HG02973 (cell line): ENCODE results near the gene WDR48.

Experiments used
- ATAC-seq: cut with Tn5 transposase; IDR thresholded peaks from one replicate; pipeline ENCODE4 v1.9.1; 2021; ENCODE audit warnings: moderate library complexity; ENCODE audit not compliant: unreplicated experiment

WDR48 gene

GRCh38 chr3:39101022-39101689, 49.3 kb downstream of the WDR48 start:
- no peak for ATAC-seq

- no peak for ATAC-seq
Measured at GRCh38 chr3:39102504-39103323, 50.9 kb downstream of the WDR48 start.

- ATAC-seq = no peak
Measured at GRCh38 chr3:39103324-39103693, 51.5 kb downstream of the WDR48 start.

- no peak for ATAC-seq
Measured at GRCh38 chr3:39103791-39104552, 52.2 kb downstream of the WDR48 start.

- ATAC-seq = no peak
Measured at GRCh38 chr3:39104961-39105686, 53.3 kb downstream of the WDR48 start.

GRCh38 chr3:39105687-39106063, 53.9 kb downstream of the WDR48 start:
- no peak for ATAC-seq

GRCh38 chr3:39106281-39106811, 54.5 kb downstream of the WDR48 start:
- ATAC-seq = no peak

- ATAC-seq = peak; percentile 8
Measured at GRCh38 chr3:39106851-39107387, 55.1 kb downstream of the WDR48 start.

GRCh38 chr3:39107388-39108199, 55.8 kb downstream of the WDR48 start, which contains the start of the genes GORASP1 and TTC21A:
Gene GORASP1 (minus strand): TSS chr3:39107627. CDS start chr3:39107541, 86 bp downstream.
Gene TTC21A (plus strand): TSS chr3:39107680. CDS start chr3:39107838, 158 bp downstream.
- ATAC-seq = peak; percentile 43

- ATAC-seq = peak; percentile 80
Measured at GRCh38 chr3:39108200-39108710, 56.4 kb downstream of the WDR48 start.

- no peak for ATAC-seq
Measured at GRCh38 chr3:39109086-39109485, 57.3 kb downstream of the WDR48 start.

- no peak for ATAC-seq
Measured at GRCh38 chr3:39110041-39110639, 58.3 kb downstream of the WDR48 start.

GRCh38 chr3:39112113-39112512, 60.3 kb downstream of the WDR48 start:
- ATAC-seq = no peak

GRCh38 chr3:39112535-39112934, 60.7 kb downstream of the WDR48 start:
- ATAC-seq = no peak

GRCh38 chr3:39113291-39113690, 61.5 kb downstream of the WDR48 start:
- no peak for ATAC-seq

- no peak for ATAC-seq
Measured at GRCh38 chr3:39114456-39114855, 62.6 kb downstream of the WDR48 start.

GRCh38 chr3:39115870-39116269, 64.1 kb downstream of the WDR48 start:
- ATAC-seq = no peak

GRCh38 chr3:39118079-39118478, 66.3 kb downstream of the WDR48 start:
- no peak for ATAC-seq
